HUES6 (cell line): Measurements from ENCODE around the gene OLFML2B.

ENCODE experiments used
- H3K27ac ChIP-seq: 2 replicates; pipeline ENCODE4 v1.7.0; 2013; ENCODE audit warnings: low read depth, mild to moderate bottlenecking, low read length, inconsistent platforms
- H3K27me3 ChIP-seq: 2 replicates; pipeline ENCODE4 v1.6.1; 2013; ENCODE audit warnings: low read length; ENCODE audit not compliant: control insufficient read depth, insufficient read depth
- H3K36me3 ChIP-seq: 2 replicates; pipeline ENCODE4 v1.6.1; 2013; ENCODE audit warnings: low read length; ENCODE audit not compliant: control insufficient read depth, insufficient read depth
- H3K4me1 ChIP-seq: 2 replicates; pipeline ENCODE4 v1.6.1; 2013; ENCODE audit warnings: low read length; ENCODE audit not compliant: control insufficient read depth, insufficient read depth
- H3K4me3 ChIP-seq: 2 replicates; pipeline ENCODE4 v1.5.1; 2013; ENCODE audit warnings: low read depth, low read length
- H3K9ac ChIP-seq: one replicate; pipeline ENCODE4 v1.6.1; 2013; ENCODE audit warnings: mild to moderate bottlenecking, low read length
- H3K9me3 ChIP-seq: 2 replicates; pipeline ENCODE4 v1.6.1; 2013; ENCODE audit warnings: low read depth, low read length; ENCODE audit not compliant: control insufficient read depth, insufficient read depth

OLFML2B gene

DNA sequence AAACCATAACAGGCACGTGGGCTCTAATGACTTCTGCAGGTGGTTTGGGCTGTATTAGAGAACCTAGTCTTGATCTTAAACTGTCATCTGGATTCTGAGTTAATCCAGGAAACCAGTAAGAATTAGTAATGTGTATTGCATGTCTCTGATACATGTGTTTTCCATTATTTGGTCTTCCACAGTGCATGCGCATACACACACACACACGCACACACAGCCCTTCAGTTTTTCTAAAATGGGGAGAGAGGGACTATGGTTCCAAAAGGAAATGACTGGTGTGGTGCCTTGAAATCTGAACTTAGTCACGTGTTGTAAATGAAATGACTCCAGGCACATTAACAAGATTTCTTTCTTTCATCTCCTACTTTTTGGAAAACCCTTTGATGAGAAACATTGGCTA is 67.6 kb downstream of the OLFML2B start:
- Histone ChIP-seq H3K27me3 (no peaks in the 10 kb centered on the region), H3K9me3 (no peaks in the 10 kb centered on the region), H3K4me1 (no peaks in the 10 kb centered on the region), H3K9ac (no peak overlapping the region), H3K4me3 (no peak overlapping the region), H3K36me3 (no peaks in the 10 kb centered on the region), H3K27ac (no peak overlapping the region)

DNA sequence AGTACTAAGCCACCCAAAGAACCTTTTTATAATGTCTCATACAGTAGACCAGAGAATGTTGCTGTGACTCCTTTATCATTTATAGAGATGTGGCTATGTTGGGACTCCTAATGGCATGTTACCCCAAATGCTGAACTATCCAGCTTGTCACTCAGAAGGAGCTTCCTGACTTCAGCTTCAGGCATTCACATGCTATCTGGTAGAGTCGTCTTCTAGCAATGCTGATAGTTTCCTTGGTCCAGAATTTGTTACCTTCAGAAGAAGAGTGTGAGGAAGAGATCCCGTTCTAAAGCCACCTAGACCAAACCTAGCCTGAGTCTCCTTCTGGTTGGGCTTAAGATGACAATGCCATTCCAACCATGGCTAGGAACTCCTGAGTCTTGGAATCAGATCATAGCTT is 68.1 kb downstream of the OLFML2B start:
- Histone ChIP-seq H3K4me1 (no peaks in the 10 kb centered on the region), H3K4me3 (no peak overlapping the region), H3K27me3 (no peaks in the 10 kb centered on the region)

DNA sequence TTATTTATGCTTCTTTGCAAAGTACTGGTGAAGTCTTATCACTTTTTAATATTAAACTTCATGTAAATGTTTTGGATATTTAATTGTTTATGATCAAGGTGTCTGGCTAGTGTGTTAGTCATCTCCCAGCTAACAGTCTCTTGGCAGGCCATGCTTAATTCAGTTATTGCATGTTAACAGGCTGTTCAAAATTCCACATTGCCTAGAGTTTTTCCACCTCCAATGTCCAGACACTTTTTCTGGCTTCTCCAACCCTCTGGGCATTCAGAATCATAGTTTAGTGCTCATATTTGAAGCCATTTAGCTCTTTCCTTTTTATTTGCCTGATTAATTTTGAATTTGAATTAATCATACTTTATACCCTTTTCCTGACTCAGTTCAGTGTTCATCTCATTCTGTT is 69.2 kb downstream of the OLFML2B start:
- H3K27me3 ChIP-seq, result no peaks in the 10 kb centered on the region
- H3K4me3 ChIP-seq, result no peak overlapping the region
- no peak overlapping the region for H3K27ac ChIP-seq
- no peak overlapping the region for H3K9ac ChIP-seq
- H3K36me3 ChIP-seq, result no peaks in the 10 kb centered on the region
- H3K9me3 ChIP-seq, result no peaks in the 10 kb centered on the region
- H3K4me1 ChIP-seq, result no peaks in the 10 kb centered on the region

More for the DNA sequence above, 68.1 kb downstream of the OLFML2B start:
- Histone ChIP-seq H3K9ac (no peak overlapping the region), H3K27ac (no peak overlapping the region), H3K9me3 (no peaks in the 10 kb centered on the region), H3K36me3 (no peaks in the 10 kb centered on the region)

DNA sequence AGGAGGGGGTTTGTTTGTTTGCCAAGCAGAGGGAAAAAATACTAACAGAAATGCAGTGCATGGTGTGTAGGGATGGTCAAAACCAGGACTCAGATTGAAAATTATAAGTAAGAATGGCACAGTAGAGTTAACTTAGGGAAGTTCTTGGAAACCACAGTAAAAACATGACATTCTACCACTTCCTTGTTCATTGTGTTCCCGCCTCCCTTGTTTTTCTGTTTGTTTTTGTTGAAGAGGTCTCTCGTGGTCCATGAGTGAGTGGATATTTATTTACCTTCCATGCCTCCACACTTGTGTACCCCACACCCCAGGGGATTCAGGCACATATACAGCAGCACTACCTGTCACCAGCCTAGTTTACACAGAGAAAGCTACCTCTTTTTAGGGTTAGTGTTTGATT is 69.6 kb downstream of the OLFML2B start:
- Histone ChIP-seq H3K36me3 (no peaks in the 10 kb centered on the region), H3K9ac (no peak overlapping the region), H3K27me3 (no peaks in the 10 kb centered on the region), H3K4me1 (no peaks in the 10 kb centered on the region), H3K4me3 (no peak overlapping the region), H3K27ac (no peak overlapping the region), H3K9me3 (no peaks in the 10 kb centered on the region)

DNA sequence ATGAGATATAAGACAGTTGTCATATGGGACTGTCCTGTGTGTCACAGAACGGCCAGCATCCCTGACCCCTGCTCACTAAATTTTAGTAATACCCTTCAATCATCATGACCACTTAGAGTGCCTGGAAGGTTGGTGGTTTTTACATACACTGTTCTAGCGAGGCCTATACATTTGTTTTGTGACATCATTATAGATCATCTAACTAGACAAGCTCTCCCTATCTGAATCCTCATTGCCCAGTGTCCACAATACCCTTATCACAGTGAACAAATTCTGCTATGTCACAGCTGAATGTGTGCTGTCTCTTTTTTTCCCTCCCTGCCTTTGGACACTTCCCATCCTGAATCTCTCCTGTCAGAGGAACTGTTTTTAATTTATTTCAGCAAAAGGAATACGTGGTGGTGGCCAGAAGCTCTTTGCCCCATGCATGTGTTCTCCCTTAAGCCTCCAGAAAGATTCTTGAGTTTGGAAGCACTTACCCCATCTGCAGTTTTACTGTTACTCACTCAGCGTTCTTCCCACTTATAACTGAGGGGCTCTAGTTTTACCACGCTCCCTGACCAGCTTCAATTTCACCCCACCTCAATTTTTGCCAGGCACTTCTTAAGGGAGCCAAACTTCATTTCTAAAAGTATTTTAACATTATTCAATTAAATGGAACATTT is 70.3 kb downstream of the OLFML2B start:
- Histone ChIP-seq H3K9ac (no peak overlapping the region), H3K27me3 (no peaks in the 10 kb centered on the region), H3K9me3 (no peaks in the 10 kb centered on the region), H3K27ac (no peak overlapping the region), H3K4me3 (no peak overlapping the region), H3K4me1 (no peaks in the 10 kb centered on the region), H3K36me3 (no peaks in the 10 kb centered on the region)

DNA sequence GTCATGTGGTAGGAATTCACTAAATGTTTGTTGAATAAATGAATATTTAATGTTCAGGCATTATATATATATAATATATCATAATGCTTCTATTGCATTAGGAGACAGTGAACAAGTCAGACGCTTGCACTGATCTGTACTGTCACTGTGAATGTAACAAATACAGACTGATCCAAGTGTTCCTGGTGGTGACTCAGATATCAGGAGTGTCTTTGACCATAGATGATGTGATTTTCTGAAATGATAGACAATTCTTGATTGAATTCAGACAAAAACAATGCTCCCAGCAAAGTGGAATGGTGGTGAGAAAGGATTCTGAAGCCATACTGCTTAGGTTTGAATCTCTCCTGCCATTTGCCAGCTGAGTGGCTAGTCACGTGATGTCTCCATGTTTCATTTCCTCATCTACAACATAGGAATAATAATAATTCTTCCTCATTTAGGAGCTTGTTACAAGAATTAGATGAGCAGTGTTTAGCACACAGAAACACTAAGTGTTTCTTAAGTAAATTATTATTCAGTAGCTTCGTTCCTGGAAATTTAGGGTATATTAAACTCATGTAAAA is 71.0 kb downstream of the OLFML2B start:
- Histone ChIP-seq H3K9ac (no peak overlapping the region), H3K4me1 (no peaks in the 10 kb centered on the region), H3K36me3 (no peaks in the 10 kb centered on the region), H3K27me3 (no peaks in the 10 kb centered on the region), H3K27ac (no peak overlapping the region), H3K4me3 (no peak overlapping the region), H3K9me3 (no peaks in the 10 kb centered on the region)

DNA sequence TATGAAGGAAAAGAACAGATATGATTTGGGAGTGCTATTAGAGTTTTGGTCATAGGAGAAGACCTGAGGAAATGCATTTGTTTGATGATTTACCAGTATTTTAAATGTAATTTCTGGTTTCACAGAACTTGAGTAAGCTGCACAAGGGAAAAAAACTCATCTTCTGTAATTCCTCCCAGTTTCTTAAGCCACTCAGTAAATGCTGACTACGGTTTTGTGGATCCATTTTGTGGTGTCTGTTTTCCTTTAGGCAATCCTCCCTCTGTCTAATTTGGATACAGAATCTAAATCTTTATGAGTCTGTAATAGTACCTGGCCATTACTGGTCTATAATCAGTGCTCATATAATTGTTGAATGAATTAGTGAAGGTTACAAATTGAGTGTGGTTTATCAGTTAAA is 72.0 kb downstream of the OLFML2B start:
- H3K36me3 ChIP-seq, result no peaks in the 10 kb centered on the region
- no peaks in the 10 kb centered on the region for H3K27me3 ChIP-seq
- H3K4me1 ChIP-seq, result no peaks in the 10 kb centered on the region
- H3K9me3 ChIP-seq, result no peaks in the 10 kb centered on the region
- no peak overlapping the region for H3K9ac ChIP-seq
- no peak overlapping the region for H3K4me3 ChIP-seq
- H3K27ac ChIP-seq, result no peak overlapping the region

DNA sequence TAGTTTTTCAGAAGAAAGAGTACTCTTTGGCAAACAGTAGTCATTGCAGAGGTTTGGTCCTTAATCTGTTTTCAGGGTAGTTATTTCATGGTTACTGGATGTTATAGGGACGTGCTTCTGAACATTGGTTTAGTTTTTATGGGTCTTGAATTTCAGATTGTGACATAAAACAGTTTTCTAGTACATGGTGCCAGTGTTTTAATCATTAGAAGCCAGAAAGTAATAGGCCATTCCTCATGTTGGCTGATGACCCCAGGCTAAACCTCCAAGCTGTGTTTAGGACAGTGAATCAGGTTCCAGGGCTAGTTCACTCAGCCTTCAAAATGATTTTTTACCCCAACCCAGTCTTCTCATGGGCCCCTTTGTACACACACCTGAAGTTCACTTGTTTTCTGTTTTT is 73.3 kb downstream of the OLFML2B start:
- Histone ChIP-seq H3K36me3 (no peaks in the 10 kb centered on the region), H3K9ac (no peak overlapping the region), H3K4me1 (peaks cover 9% of the 10 kb centered on the region), H3K9me3 (no peaks in the 10 kb centered on the region), H3K27ac (no peak overlapping the region), H3K4me3 (no peak overlapping the region), H3K27me3 (no peaks in the 10 kb centered on the region)

DNA sequence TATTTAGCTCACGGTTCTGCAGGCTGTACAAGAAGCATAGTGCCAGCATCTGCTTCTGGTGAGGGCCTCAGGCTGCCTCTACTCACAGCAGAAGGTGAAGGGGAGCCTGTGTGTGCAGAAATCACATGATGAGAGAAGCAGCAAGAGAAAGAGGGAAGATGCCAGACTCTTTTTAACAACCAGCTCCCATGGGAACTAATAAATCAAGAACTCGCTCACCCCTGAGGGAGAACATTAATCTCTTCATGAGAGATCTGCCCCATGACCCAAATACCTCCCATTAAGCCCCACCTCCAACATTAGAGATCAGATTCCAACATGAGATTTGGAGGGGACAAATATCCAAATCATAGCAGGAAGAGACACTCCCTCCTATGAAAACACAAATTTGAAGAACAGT is 74.1 kb downstream of the OLFML2B start:
- H3K27ac ChIP-seq, result no peak overlapping the region
- H3K36me3 ChIP-seq, result no peaks in the 10 kb centered on the region
- no peaks in the 10 kb centered on the region for H3K27me3 ChIP-seq
- no peaks in the 10 kb centered on the region for H3K9me3 ChIP-seq
- no peak overlapping the region for H3K4me3 ChIP-seq
- no peak overlapping the region for H3K9ac ChIP-seq
- peaks cover 9% of the 10 kb centered on the region for H3K4me1 ChIP-seq

DNA sequence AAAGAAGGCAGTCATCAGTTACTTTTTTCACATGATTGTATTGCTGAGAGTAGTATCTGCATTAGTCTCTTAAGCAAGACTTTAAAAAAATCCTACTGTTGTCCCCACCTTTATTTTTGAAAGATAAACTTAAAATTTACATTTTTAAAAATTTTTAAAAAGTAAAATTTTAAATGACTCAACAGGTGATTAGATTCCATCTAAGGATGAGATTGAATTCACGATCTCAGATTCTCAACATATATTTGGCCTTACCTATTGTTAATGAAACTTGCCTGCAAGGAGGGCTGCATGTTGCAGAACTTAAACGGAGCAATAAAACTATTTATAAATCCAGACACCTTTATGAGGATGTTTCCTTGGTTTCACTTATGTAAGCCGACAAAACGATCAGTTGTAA is 75.2 kb downstream of the OLFML2B start:
- Histone ChIP-seq H3K4me3 (no peak overlapping the region), H3K4me1 (peaks cover 9% of the 10 kb centered on the region), H3K9ac (no peak overlapping the region), H3K27me3 (no peaks in the 10 kb centered on the region), H3K27ac (no peak overlapping the region), H3K9me3 (no peaks in the 10 kb centered on the region), H3K36me3 (no peaks in the 10 kb centered on the region)

DNA sequence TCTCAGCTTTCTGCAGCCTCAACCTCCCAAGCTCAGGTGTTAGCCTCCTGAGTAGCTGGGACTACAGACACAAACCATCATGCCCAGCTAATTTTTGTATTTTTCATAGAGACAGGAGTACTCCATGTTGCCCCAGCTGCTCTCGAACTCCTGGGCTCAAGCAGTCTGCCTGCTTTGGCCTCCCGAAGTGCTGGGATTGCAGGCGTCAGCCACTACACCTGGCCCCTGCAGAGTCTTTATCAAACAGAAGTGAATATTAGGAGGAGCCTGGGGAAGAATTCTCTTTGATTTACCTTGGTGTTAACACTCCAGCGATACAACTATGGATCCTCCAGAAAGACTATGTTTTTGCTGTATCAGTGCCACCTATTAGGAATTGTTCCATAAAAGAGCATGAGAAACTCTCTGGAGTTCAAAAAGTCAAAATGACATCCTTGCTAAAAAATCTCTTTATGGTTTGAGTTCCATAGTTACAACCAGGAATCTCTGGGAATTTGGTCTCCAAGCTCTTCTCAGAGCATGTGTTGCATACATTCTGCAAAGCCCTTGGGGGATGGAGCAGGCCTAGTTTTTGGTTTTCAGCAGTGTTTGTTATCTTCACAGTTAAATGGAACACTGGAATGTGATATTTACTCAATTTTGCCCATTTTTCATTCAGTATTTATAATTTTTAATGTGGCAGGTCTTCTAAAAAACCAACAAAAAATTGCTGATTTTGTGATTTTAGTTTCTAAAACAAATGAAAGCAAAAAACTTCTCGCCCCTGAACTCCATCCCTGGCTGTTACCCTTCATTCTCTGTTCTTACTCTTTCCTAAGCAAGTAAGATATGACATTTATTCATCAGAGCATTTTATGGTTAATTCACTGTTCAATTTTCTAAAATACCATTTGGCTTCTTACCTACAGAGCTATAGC is 77.3 kb downstream of the OLFML2B start:
- no peak overlapping the region for H3K27ac ChIP-seq
- no peaks in the 10 kb centered on the region for H3K9me3 ChIP-seq
- no peaks in the 10 kb centered on the region for H3K36me3 ChIP-seq
- H3K4me3 ChIP-seq, result no peak overlapping the region
- H3K4me1 ChIP-seq, result peaks cover 9% of the 10 kb centered on the region
- no peaks in the 10 kb centered on the region for H3K27me3 ChIP-seq
- no peak overlapping the region for H3K9ac ChIP-seq
